Dendritic cell treated with granulocyte-macrophage colony-stimulating factor and Interleukin-4, amounts not matched to agents 40 ng/mL and 50 ng/mL, for 4 days (primary cell): Measurements from ENCODE around the gene SCLY.
A peak's percentile ranks its signal among the peaks of the same experiment; 100 is the strongest.

ENCODE experiments used
- H3K27ac Mint-ChIP-seq: one replicate; pipeline ENCODE4 v1.8.0; 2022; ENCODE audit warnings: mild to moderate bottlenecking, mixed read lengths
- H3K27me3 Mint-ChIP-seq: one replicate; pipeline ENCODE4 v1.8.0; 2022; ENCODE audit warnings: mild to moderate bottlenecking, mixed read lengths
- H3K36me3 Mint-ChIP-seq: one replicate; pipeline ENCODE4 v1.8.0; 2022; ENCODE audit warnings: low read depth, mixed read lengths
- H3K4me1 Mint-ChIP-seq: one replicate; pipeline ENCODE4 v1.8.0; 2022; ENCODE audit warnings: low read depth, mixed read lengths
- H3K4me3 Mint-ChIP-seq: one replicate; pipeline ENCODE4 v1.8.0; 2022; ENCODE audit warnings: mild to moderate bottlenecking, moderate library complexity, mixed read lengths
- H3K9me3 Mint-ChIP-seq: one replicate; pipeline ENCODE4 v1.8.0; 2022; ENCODE audit warnings: mixed read lengths
- intact Hi-C: fragments of 100-400 bp; cut with micrococcal nuclease; formaldehyde crosslinking; loops from one replicate; pipeline ENCODE4 v1.15.0; 2022

Gene SCLY

GRCh38 chr2:238100821-238101771 is 40.3 kb downstream of the SCLY start:
- Mint-ChIP-seq H3K27ac (peak overlapping the region; percentile 97), H3K27me3 (no peaks in the 10 kb centered on the region), H3K36me3 (peaks cover 25% of the 10 kb centered on the region), H3K4me1 (peaks cover 77% of the 10 kb centered on the region), H3K4me3 (peak overlapping the region; percentile 39), H3K9me3 (no peaks in the 10 kb centered on the region)
- intact Hi-C loops = no loop called here

GRCh38 chr2:238101891-238102841 is 41.4 kb downstream of the SCLY start:
- Mint-ChIP-seq H3K9me3 (no peaks in the 10 kb centered on the region), H3K4me3 (no peak overlapping the region), H3K4me1 (peaks cover 86% of the 10 kb centered on the region), H3K36me3 (peaks cover 19% of the 10 kb centered on the region), H3K27ac (peak overlapping the region; percentile 97), H3K27me3 (no peaks in the 10 kb centered on the region)
- intact Hi-C loops = no loop called here

- Mint-ChIP-seq H3K27me3 (peaks cover 3% of the 10 kb centered on the region), H3K27ac (peak overlapping the region; percentile 97), H3K4me1 (peaks cover 86% of the 10 kb centered on the region)
Measured at GRCh38 chr2:238102865-238103264, 42.1 kb downstream of the SCLY start.

GRCh38 chr2:238103465-238104225 is 42.8 kb downstream of the SCLY start:
- H3K4me1 Mint-ChIP-seq = peaks cover 86% of the 10 kb centered on the region
- peaks cover 19% of the 10 kb centered on the region for H3K36me3 Mint-ChIP-seq
- peaks cover 3% of the 10 kb centered on the region for H3K27me3 Mint-ChIP-seq
- H3K4me3 Mint-ChIP-seq = no peak overlapping the region
- peak overlapping the region; percentile 52 for H3K27ac Mint-ChIP-seq
- H3K9me3 Mint-ChIP-seq = no peaks in the 10 kb centered on the region
- intact Hi-C loops = no loop called here

More at GRCh38 chr2:238102865-238103264, 42.1 kb downstream of the SCLY start:
- Mint-ChIP-seq H3K36me3 (peaks cover 19% of the 10 kb centered on the region), H3K9me3 (no peaks in the 10 kb centered on the region), H3K4me3 (no peak overlapping the region)
- intact Hi-C loops = no loop called here

GRCh38 chr2:238104226-238104690 is 43.5 kb downstream of the SCLY start:
- Mint-ChIP-seq H3K27me3 (peaks cover 3% of the 10 kb centered on the region), H3K4me1 (peaks cover 86% of the 10 kb centered on the region), H3K36me3 (peaks cover 19% of the 10 kb centered on the region), H3K9me3 (no peaks in the 10 kb centered on the region), H3K4me3 (no peak overlapping the region), H3K27ac (peak overlapping the region; percentile 52)
- intact Hi-C loops = no loop called here

GRCh38 chr2:238104691-238105371 is 44.0 kb downstream of the SCLY start:
- Mint-ChIP-seq H3K4me1 (peaks cover 86% of the 10 kb centered on the region), H3K36me3 (peaks cover 19% of the 10 kb centered on the region), H3K27me3 (peaks cover 3% of the 10 kb centered on the region), H3K9me3 (no peaks in the 10 kb centered on the region), H3K27ac (peak overlapping the region; percentile 82), H3K4me3 (peak overlapping the region; percentile 48)
- intact Hi-C loops = no loop called here

GRCh38 chr2:238105506-238106338 is 44.9 kb downstream of the SCLY start:
- Mint-ChIP-seq H3K9me3 (no peaks in the 10 kb centered on the region), H3K27ac (peak overlapping the region; percentile 82), H3K27me3 (peaks cover 3% of the 10 kb centered on the region), H3K36me3 (peaks cover 19% of the 10 kb centered on the region), H3K4me1 (peaks cover 83% of the 10 kb centered on the region), H3K4me3 (peak overlapping the region; percentile 48)
- intact Hi-C loops = loop anchor here (2.0 kb wide), 1 partner anchor 247 kb away; the partner anchor contains the start of gene RAMP1

GRCh38 chr2:238106339-238106697 is 45.5 kb downstream of the SCLY start:
- H3K4me3 Mint-ChIP-seq = no peak overlapping the region
- peak overlapping the region; percentile 52 for H3K27ac Mint-ChIP-seq
- peaks cover 4% of the 10 kb centered on the region for H3K9me3 Mint-ChIP-seq
- peaks cover 3% of the 10 kb centered on the region for H3K27me3 Mint-ChIP-seq
- H3K4me1 Mint-ChIP-seq = peaks cover 77% of the 10 kb centered on the region
- H3K36me3 Mint-ChIP-seq = peaks cover 19% of the 10 kb centered on the region
- intact Hi-C loops = loop anchor here (2.0 kb wide), 1 partner anchor 248 kb away; the partner anchor contains the start of gene RAMP1

- peaks cover 71% of the 10 kb centered on the region for H3K4me1 Mint-ChIP-seq
- peaks cover 3% of the 10 kb centered on the region for H3K27me3 Mint-ChIP-seq
- peaks cover 19% of the 10 kb centered on the region for H3K36me3 Mint-ChIP-seq
- H3K4me3 Mint-ChIP-seq = peak overlapping the region; percentile 67
- H3K9me3 Mint-ChIP-seq = peaks cover 8% of the 10 kb centered on the region
- peak overlapping the region; percentile 67 for H3K27ac Mint-ChIP-seq
- intact Hi-C loops = loop anchor here (2.0 kb wide), 1 partner anchor 248 kb away; the partner anchor contains the start of gene RAMP1
Measured at GRCh38 chr2:238106698-238107524, 46.1 kb downstream of the SCLY start.

GRCh38 chr2:238107525-238108422 is 47.0 kb downstream of the SCLY start:
- intact Hi-C loops = loop anchor here (2.0 kb wide), 1 partner anchor 249 kb away; the partner anchor contains the start of gene RAMP1
- peak overlapping the region; percentile 67 for H3K27ac Mint-ChIP-seq
- H3K36me3 Mint-ChIP-seq = peaks cover 25% of the 10 kb centered on the region
- H3K4me1 Mint-ChIP-seq = peaks cover 62% of the 10 kb centered on the region
- peaks cover 3% of the 10 kb centered on the region for H3K27me3 Mint-ChIP-seq
- H3K9me3 Mint-ChIP-seq = peaks cover 15% of the 10 kb centered on the region
- peak overlapping the region; percentile 67 for H3K4me3 Mint-ChIP-seq
